DND-41 (cell line): ENCODE measurements around the gene FGF12.
"Not testable (repeated sequence)": the region's sequence is repeated elsewhere in the genome, so short reads cannot be mapped to it uniquely, and the experiment has no call there.

Experiments used
- ATAC-seq: fragments of 200-7000 bp; cut with Tn5 transposase; 3 replicates; pipeline ENCODE4 v1.9.1; 2021; ENCODE audit warnings: low read depth; ENCODE audit not compliant: insufficient read depth
- DNase-seq: peaks from one replicate; pipeline ENCODE4 v3.0.0-alpha.2; 2020
- H2AFZ ChIP-seq: 2 replicates; pipeline ENCODE4 v1.6.0; 2012; ENCODE audit warnings: low read depth, low read length
- H3K27ac ChIP-seq: 2 replicates; pipeline ENCODE4 v1.5.1; 2012; ENCODE audit warnings: low read length, inconsistent platforms
- H3K27me3 ChIP-seq: fragments of 200-600 bp; sonication (generic); 2 replicates; pipeline ENCODE4 v1.6.0; 2012; ENCODE audit warnings: low read length, mild to moderate bottlenecking, inconsistent platforms; ENCODE audit not compliant: insufficient read depth, poor library complexity
- H3K36me3 ChIP-seq: 2 replicates; pipeline ENCODE4 v1.5.1; 2012; ENCODE audit warnings: low read length, inconsistent platforms; ENCODE audit not compliant: insufficient read depth
- H3K4me1 ChIP-seq: 2 replicates; pipeline ENCODE4 v1.5.1; 2012; ENCODE audit warnings: mild to moderate bottlenecking, low read length; ENCODE audit not compliant: insufficient read depth
- H3K4me2 ChIP-seq: 2 replicates; pipeline ENCODE4 v1.6.0; 2012; ENCODE audit warnings: mild to moderate bottlenecking, moderate library complexity, low read length, inconsistent platforms; ENCODE audit not compliant: insufficient read depth
- H3K4me3 ChIP-seq, 2 experiments: fragments of 200-600 bp in 1 of 2; shearing (Covaris generic) in 1 of 2; 2 replicates each; pipeline ENCODE4 v1.5.1; 2012 to 2016; ENCODE audit warnings: inconsistent platforms in 2 of 2, low read length in 2 of 2, mild to moderate bottlenecking in 2 of 2, low read depth in 1 of 2, moderate library complexity in 1 of 2
- H3K79me2 ChIP-seq: 2 replicates; pipeline ENCODE4 v1.6.0; 2012; ENCODE audit warnings: low read length, inconsistent platforms; ENCODE audit not compliant: insufficient read depth
- H3K9ac ChIP-seq: 2 replicates; pipeline ENCODE4 v1.6.0; 2012; ENCODE audit warnings: low read depth, mild to moderate bottlenecking, inconsistent platforms, low read length, moderate library complexity
- H3K9me3 ChIP-seq: 2 replicates; pipeline ENCODE4 v1.5.1; 2012; ENCODE audit warnings: low read length, moderate library complexity, mild to moderate bottlenecking, inconsistent platforms; ENCODE audit not compliant: insufficient read depth, severe bottlenecking
- H4K20me1 ChIP-seq: 2 replicates; pipeline ENCODE4 v1.6.0; 2012; ENCODE audit warnings: low read length; ENCODE audit not compliant: insufficient read depth
- CTCF ChIP-seq: IDR thresholded peaks from 2 replicates; pipeline ENCODE4 v1.5.1; 2012; ENCODE audit warnings: borderline replicate concordance, low read length, moderate library complexity, mild to moderate bottlenecking; ENCODE audit not compliant: poor library complexity, severe bottlenecking; ENCODE audit errors: extremely low read depth
- EZH2 ChIP-seq: IDR thresholded peaks from 3 replicates; pipeline ENCODE4 v1.6.1; 2012; ENCODE audit warnings: borderline replicate concordance, low read depth, mild to moderate bottlenecking, moderate library complexity, low read length, inconsistent platforms; ENCODE audit not compliant: severe bottlenecking

FGF12 gene

GRCh38 chr3:192577271-192577670 lies 150.1 kb downstream of the FGF12 start:
- Histone ChIP-seq H3K79me2 (no peaks in the 10 kb centered on the region), H3K4me3 (no peak overlapping the region), H3K27ac (no peak overlapping the region), H4K20me1 (no peaks in the 10 kb centered on the region), H2AFZ (no peak overlapping the region), H3K36me3 (no peaks in the 10 kb centered on the region), H3K27me3 (no peaks in the 10 kb centered on the region), H3K4me2 (no peak overlapping the region), H3K4me1 (no peaks in the 10 kb centered on the region), H3K9ac (no peak overlapping the region), H3K9me3 (no peaks in the 10 kb centered on the region)
- TF ChIP-seq EZH2 = no peak
- no peak for TF ChIP-seq CTCF
- DNase-seq (no peak), ATAC-seq (no peak)

GRCh38 chr3:192576704-192577103 lies 150.6 kb downstream of the FGF12 start:
- not testable (repeated sequence) for DNase-seq, H3K27me3 ChIP-seq, H3K79me2 ChIP-seq, H3K4me2 ChIP-seq, H3K27ac ChIP-seq, H3K4me1 ChIP-seq, H3K4me3 ChIP-seq, H3K36me3 ChIP-seq, H3K9ac ChIP-seq, ATAC-seq, H2AFZ ChIP-seq, H3K9me3 ChIP-seq, H4K20me1 ChIP-seq

- no peaks in the 10 kb centered on the region for H3K4me1 ChIP-seq
- no peak overlapping the region for H3K27ac ChIP-seq
- no peaks in the 10 kb centered on the region for H3K79me2 ChIP-seq
- no peaks in the 10 kb centered on the region for H3K36me3 ChIP-seq
- no peak overlapping the region for H3K4me3 ChIP-seq
- H3K9ac ChIP-seq = no peak overlapping the region
- H3K27me3 ChIP-seq = no peaks in the 10 kb centered on the region
- DNase-seq = no peak
- H3K9me3 ChIP-seq = no peaks in the 10 kb centered on the region
- H2AFZ ChIP-seq = no peak overlapping the region
- ATAC-seq = no peak
- TF ChIP-seq CTCF (no peak), EZH2 (no peak)
- no peak overlapping the region for H3K4me2 ChIP-seq
- H4K20me1 ChIP-seq = no peaks in the 10 kb centered on the region
These were observed 151.3 kb downstream of the FGF12 start for GRCh38 chr3:192575879-192576506.

GRCh38 chr3:192573240-192573639 lies 154.1 kb downstream of the FGF12 start:
- Histone ChIP-seq H4K20me1 (no peaks in the 10 kb centered on the region), H3K27me3 (peaks cover 1% of the 10 kb centered on the region), H3K4me2 (no peak overlapping the region), H2AFZ (no peak overlapping the region), H3K9ac (no peak overlapping the region), H3K4me3 (no peak overlapping the region), H3K9me3 (no peaks in the 10 kb centered on the region), H3K4me1 (no peaks in the 10 kb centered on the region), H3K79me2 (no peaks in the 10 kb centered on the region), H3K27ac (no peak overlapping the region), H3K36me3 (no peaks in the 10 kb centered on the region)
- DNase-seq = no peak
- no peak for ATAC-seq
- TF ChIP-seq EZH2 (no peak), CTCF (no peak)
